T-helper 2 cell treated with Interferon-gamma antibody and Interleukin-4, amounts not matched to agents 5 μg/mL and 100 μg/mL, for 36 hours (primary cell): ENCODE measurements around the gene SARS2.
A peak's percentile ranks its signal among the peaks of the same experiment; 100 is the strongest.

ENCODE experiments used
- DNase-seq: peaks from one replicate; pipeline ENCODE4 v3.0.0; 2021; ENCODE audit warnings: low spot score
- H3K27ac Mint-ChIP-seq: one replicate; pipeline ENCODE4 v1.8.0; 2021; ENCODE audit warnings: mild to moderate bottlenecking, mixed read lengths
- H3K27me3 Mint-ChIP-seq: one replicate; pipeline ENCODE4 v1.8.0; 2021; ENCODE audit warnings: low read depth, mixed read lengths
- H3K36me3 Mint-ChIP-seq: one replicate; pipeline ENCODE4 v1.8.0; 2021; ENCODE audit warnings: low read depth, mixed read lengths
- H3K4me1 Mint-ChIP-seq: one replicate; pipeline ENCODE4 v1.8.0; 2021; ENCODE audit warnings: low read depth, mixed read lengths
- H3K4me3 Mint-ChIP-seq: one replicate; pipeline ENCODE4 v1.8.0; 2022; ENCODE audit warnings: mild to moderate bottlenecking, moderate library complexity, mixed read lengths
- H3K9me3 Mint-ChIP-seq: one replicate; pipeline ENCODE4 v1.8.0; 2021; ENCODE audit warnings: mixed read lengths

Gene SARS2

DNA sequence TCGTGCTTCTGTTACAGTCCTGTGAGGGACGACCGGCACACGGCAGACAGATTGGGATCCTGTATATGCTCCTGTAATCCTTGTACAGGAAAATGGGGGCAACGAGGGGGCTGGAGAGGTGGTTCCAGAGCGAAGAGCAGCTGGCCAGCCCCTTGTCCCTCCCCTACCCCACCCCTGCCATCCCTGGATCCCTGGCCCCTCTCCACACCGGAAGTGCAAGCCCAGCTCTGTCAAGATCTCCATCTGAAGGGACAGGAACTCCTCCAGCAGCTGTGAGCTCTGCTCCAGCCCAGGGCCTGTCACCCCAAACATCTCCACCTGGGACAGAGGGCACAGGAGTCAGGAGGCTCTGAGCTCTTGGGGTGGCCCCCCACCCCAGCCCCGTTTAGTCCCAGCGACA, 13.0 kb downstream of the SARS2 start:
- Mint-ChIP-seq H3K9me3 (no peaks in the 10 kb centered on the region), H3K36me3 (peaks cover 9% of the 10 kb centered on the region), H3K27ac (no peak overlapping the region), H3K4me3 (no peak overlapping the region), H3K4me1 (peaks cover 3% of the 10 kb centered on the region), H3K27me3 (no peaks in the 10 kb centered on the region)
- DNase-seq: no peak

DNA sequence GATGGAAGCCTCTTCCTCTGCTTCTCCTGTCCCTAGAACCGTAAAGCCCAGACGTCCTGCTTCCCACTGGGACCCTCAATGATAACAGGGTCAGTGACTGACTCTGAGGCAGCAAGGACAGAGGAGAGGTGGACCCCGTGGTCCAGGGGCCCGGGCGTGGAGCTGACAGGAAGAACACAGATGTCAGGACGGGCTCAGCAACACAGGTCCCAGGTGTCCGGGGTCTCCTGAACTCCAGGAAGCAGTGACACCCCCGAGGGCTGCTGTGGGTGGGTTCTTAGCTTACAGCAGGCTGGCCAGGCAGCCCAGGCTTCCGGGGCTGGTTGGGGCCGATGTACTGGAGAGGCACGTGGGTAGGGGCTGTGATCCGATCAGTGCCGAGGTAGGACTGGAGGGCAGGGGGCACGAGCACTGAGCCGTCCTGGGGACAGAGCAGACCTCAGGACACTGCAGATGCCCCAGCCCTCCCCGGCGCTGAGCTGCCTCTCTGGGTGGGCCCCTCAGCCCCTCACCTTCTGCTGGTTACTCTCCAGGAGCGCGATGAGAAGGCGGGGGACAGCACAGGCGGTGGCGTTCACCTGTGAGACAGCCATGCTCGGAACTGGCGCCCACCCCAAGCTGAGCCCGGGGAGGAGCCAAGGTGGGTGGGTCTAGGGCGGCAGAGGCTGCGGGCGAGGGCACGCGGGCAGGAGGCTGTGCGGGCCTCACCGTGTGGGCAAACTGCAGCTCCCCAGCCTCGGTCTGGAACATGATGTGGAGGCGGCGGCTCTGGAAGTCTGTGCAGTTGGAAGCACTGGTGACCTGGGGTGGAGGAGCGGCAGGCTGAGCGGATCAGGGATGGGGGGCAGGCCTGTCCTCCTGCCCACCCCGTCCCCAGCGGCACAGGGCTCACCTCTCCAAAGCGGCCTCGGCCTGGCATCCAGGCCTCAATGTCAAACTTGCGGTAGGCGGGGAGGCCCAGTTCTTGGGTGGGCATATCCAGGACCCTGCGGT, 14.9 kb downstream of the SARS2 start:
- H3K27ac Mint-ChIP-seq: no peak overlapping the region

DNA sequence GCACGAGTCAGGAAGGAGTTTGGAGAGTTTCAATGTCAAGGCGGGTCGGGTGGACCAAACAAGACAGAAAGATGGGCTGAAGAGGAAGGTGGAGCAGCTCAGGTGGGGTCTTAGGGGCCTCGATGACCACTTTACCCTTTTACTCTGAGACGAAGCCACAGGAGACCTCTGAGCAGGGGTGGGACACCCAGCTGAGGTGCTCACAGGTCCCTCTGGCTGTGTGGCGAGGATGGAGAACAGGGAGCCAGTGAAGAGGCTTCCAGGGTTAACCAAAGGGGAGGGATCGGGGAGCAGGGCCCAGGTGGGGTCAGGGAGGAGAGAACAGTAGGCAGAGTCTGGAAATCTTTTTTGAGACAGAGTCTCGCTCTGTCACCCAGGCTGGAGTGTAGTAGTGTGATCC, 16.6 kb downstream of the SARS2 start:
- no peak overlapping the region for H3K4me3 Mint-ChIP-seq

More for the DNA sequence above, 14.9 kb downstream of the SARS2 start:
- H3K9me3 Mint-ChIP-seq: no peaks in the 10 kb centered on the region
- no peak overlapping the region for H3K4me3 Mint-ChIP-seq
- no peaks in the 10 kb centered on the region for H3K27me3 Mint-ChIP-seq
- H3K36me3 Mint-ChIP-seq: peaks cover 6% of the 10 kb centered on the region
- no peak for DNase-seq
- H3K4me1 Mint-ChIP-seq: peaks cover 3% of the 10 kb centered on the region

DNA sequence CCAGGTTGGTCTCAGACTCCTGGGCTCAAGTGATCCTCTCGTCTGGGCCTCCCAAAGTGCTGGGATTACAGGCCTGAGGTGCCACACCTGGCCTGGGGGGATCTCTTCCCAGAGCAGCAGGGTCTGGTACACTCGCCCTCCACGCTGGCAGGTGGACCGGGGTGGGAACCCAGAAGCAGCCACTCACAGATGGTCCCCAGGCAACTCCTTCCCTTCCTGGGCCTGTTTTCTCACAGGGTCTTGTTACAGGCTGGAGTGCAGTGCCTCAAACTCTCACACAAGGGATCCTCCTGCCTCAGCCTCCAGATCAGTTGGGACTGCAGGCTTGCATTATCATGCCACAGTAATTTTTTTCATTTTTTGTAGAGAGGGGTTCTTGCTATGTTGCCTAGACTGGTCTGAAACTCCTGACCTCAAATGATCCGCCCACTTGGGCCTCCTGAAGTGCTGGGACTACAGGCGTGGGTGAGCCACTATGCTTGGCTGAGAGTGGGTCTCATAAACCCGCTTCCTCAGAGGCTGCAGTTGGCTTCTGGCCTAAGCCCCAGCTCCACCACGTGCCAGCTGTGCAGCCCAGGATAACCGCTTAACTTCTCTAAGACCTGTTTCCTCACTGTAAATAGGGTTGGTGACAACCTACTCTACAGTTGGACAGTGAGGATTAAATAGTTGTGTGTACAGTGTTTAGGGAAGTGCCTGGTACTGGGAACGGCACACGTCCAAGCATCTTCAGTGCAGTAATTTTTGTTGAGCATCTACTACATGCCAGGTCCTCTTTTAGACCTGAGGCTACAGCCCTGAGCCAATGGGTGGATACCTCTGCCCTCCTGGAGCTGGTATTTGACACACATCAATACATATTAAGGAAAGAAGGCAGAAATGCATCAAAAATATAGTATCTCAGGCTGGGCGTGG, 17.7 kb downstream of the SARS2 start:
- Mint-ChIP-seq H3K9me3 (no peaks in the 10 kb centered on the region), H3K4me3 (no peak overlapping the region), H3K36me3 (peaks cover 16% of the 10 kb centered on the region), H3K4me1 (peaks cover 6% of the 10 kb centered on the region), H3K27me3 (no peaks in the 10 kb centered on the region), H3K27ac (peak overlapping the region; percentile 41)
- no peak for DNase-seq

More for the DNA sequence above, 16.6 kb downstream of the SARS2 start:
- Mint-ChIP-seq H3K4me1 (peaks cover 3% of the 10 kb centered on the region), H3K9me3 (no peaks in the 10 kb centered on the region), H3K27me3 (no peaks in the 10 kb centered on the region), H3K36me3 (peaks cover 11% of the 10 kb centered on the region), H3K27ac (no peak overlapping the region)
- no peak for DNase-seq

DNA sequence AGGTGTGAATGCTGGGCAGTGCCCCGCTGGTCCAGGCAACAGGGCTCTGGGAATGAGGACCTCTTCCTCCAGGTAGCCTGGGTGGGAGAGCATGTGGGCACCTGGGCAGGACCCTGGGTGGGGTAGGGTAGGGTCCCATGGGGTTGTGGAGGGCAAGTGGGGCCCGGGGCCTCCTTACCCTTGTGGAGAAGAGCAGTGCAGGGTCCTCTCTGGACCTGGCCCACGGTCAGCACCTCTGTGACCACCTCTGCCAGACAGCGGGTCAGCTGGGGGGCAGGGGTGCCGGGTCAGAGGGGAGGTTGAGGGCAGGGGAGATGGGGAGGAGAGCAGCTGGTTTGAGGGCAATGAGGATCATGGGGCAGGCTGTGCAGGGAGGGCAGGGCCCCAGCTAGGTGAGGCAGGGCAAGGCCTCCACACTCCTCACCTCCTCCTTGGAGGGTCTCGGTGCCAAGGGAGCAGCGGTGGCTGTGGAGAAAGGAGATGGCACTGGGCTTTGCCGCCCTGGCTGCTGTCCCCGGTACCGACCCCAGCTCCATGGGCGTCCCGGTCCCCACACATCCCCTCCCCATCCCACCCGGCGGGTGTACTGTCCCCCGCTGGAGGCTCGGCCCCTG, 19.1 kb downstream of the SARS2 start:
- no peak overlapping the region for H3K27ac Mint-ChIP-seq
- peaks cover 28% of the 10 kb centered on the region for H3K36me3 Mint-ChIP-seq
- H3K4me3 Mint-ChIP-seq: no peak overlapping the region
- H3K27me3 Mint-ChIP-seq: no peaks in the 10 kb centered on the region
- H3K4me1 Mint-ChIP-seq: peaks cover 6% of the 10 kb centered on the region
- DNase-seq: no peak
- no peaks in the 10 kb centered on the region for H3K9me3 Mint-ChIP-seq

DNA sequence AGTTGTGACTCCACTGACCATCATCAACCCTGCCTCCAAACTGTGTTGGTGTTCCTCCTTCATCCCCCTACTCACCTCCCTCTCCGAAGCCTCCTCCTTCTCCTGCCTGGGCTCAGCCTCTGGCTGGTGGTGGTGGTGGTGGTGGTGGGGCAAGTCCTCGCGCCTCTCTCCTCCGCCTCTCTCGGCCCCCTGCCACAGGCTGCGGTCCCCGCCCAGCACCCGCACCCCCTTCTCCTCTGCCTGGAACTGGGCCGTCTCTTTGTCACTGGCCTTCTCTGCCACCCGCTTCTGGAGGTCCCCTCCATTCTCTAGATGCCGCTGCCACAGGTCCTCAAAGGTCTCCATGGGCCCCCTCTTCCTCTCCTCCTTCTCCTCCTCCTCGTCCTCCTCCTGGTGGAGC, 20.1 kb downstream of the SARS2 start:
- Mint-ChIP-seq H3K27ac (no peak overlapping the region), H3K4me1 (peaks cover 6% of the 10 kb centered on the region), H3K36me3 (peaks cover 28% of the 10 kb centered on the region), H3K27me3 (no peaks in the 10 kb centered on the region), H3K9me3 (no peaks in the 10 kb centered on the region), H3K4me3 (no peak overlapping the region)
- DNase-seq: no peak

DNA sequence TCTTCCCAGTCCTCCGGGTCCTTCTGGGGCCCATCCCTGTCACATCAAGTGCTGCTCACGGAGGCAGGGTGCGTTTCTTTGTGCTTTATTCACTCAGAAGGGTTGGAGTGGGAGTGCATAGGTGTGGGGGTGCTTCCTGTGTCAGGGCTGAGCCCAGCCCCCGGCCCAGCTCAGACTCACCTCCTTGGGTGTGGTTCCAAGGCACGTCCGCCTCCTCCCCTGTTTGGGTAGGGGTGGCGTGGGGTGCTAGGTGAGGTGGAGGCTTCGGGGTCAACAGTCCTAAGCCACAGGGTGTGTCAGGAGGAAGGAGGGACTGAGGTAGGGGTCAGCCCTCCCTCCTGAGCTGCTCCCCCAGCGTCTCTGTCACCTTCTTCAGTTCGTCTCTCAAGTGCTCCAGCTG, 21.7 kb downstream of the SARS2 start:
- DNase-seq: no peak
- H3K4me3 Mint-ChIP-seq: no peak overlapping the region
- no peak overlapping the region for H3K27ac Mint-ChIP-seq
- H3K27me3 Mint-ChIP-seq: no peaks in the 10 kb centered on the region
- H3K4me1 Mint-ChIP-seq: peaks cover 6% of the 10 kb centered on the region
- H3K9me3 Mint-ChIP-seq: no peaks in the 10 kb centered on the region
- peaks cover 38% of the 10 kb centered on the region for H3K36me3 Mint-ChIP-seq

DNA sequence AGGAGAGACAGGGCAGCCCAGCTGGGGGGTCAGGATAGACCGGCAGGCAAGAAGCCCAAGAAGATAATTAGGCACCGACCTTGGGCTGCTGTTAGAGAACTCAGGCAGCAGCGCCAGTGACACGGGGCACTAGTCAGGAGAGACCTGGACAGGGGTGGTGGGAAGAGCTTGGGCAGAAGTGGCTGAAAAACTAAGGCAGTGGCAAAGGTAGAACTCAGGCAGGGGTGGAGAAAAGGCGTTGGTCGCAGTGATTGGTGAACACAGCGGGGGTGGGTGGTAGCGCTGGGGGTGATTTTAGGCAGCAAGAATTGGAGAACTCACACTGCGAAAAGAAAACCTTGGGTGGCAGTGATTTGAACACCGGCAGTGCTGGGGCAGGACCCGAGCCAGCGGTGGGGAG, 22.9 kb downstream of the SARS2 start:
- Mint-ChIP-seq H3K4me1 (peaks cover 7% of the 10 kb centered on the region), H3K27me3 (no peaks in the 10 kb centered on the region), H3K4me3 (no peak overlapping the region), H3K27ac (no peak overlapping the region), H3K9me3 (no peaks in the 10 kb centered on the region), H3K36me3 (peaks cover 40% of the 10 kb centered on the region)
- DNase-seq: no peak

DNA sequence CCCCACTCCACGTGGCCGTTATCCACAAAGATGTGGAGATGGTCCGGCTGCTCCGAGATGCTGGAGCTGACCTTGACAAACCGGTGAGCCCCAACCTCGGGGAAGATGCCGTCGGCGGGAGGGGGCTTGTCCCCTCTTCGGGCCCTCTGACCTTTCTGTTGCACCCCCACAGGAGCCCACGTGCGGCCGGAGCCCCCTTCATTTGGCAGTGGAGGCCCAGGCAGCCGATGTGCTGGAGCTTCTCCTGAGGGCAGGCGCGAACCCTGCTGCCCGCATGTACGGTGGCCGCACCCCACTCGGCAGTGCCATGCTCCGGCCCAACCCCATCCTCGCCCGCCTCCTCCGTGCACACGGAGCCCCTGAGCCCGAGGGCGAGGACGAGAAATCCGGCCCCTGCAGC, 23.3 kb downstream of the SARS2 start:
- no peak overlapping the region for H3K4me3 Mint-ChIP-seq
- no peak for DNase-seq
- no peak overlapping the region for H3K27ac Mint-ChIP-seq
- H3K36me3 Mint-ChIP-seq: peaks cover 40% of the 10 kb centered on the region
- H3K27me3 Mint-ChIP-seq: no peaks in the 10 kb centered on the region
- no peaks in the 10 kb centered on the region for H3K9me3 Mint-ChIP-seq
- H3K4me1 Mint-ChIP-seq: peaks cover 7% of the 10 kb centered on the region

DNA sequence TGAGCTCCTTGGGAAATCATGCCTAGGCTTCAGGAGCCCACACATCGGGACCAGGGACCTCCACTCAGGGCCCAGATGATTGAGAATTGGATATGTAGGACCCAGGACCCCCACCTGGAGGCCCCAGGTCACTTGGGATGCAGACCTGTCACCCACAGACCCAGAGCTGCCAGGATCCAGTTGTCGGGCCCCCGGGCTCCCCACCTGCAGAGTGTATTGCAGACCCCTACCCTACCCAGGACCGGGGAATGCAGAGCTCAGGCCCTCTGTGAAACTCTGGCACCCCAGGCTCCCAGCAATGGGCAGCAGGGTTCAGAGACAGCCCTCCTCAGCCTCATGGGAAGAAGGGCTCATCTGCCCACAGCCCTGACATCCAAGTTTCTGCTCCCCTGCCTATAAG, 24.9 kb downstream of the SARS2 start:
- Mint-ChIP-seq H3K4me1 (peaks cover 12% of the 10 kb centered on the region), H3K27me3 (no peaks in the 10 kb centered on the region), H3K27ac (no peak overlapping the region), H3K4me3 (no peak overlapping the region), H3K9me3 (no peaks in the 10 kb centered on the region), H3K36me3 (peaks cover 43% of the 10 kb centered on the region)
- no peak for DNase-seq

DNA sequence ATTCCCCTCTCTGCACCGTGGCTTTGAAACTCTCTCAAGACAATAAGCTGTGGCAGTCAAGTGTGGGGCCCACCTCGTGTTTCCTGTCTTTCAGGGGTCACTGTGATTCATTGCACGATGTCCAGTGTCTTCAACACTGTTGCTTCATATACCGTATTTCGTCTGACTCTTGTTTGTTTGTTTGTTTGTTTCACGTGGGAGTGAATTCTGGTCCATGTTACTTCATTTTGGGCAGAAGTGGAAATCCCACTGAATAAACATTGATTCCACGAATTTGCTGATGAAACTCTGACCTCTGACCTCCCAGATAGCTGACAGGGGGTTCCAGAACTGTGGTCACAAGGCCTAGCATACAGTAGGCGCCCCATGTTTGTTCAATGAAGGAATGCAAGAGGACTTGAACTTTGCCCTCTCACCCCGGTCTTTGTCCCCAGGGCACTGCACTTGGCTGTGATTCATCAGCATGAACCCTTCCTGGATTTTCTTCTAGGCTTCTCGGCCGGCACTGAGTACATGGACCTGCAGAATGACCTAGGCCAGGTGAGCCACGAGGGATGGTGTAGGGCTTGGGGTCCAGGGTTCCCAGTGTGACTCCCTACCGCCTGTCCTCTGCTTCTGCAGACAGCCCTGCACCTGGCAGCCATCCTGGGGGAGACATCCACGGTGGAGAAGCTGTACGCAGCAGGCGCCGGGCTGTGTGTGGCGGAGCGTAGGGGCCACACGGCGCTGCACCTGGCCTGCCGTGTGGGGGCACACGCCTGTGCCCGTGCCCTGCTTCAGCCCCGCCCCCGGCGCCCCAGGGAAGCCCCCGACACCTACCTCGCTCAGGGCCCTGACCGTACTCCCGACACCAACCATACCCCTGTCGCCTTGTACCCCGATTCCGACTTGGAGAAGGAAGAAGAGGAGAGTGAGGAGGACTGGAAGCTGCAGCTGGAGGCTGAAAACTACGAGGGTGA, 25.7 kb downstream of the SARS2 start:
- Mint-ChIP-seq H3K4me3 (no peak overlapping the region), H3K27me3 (no peaks in the 10 kb centered on the region), H3K4me1 (peaks cover 12% of the 10 kb centered on the region), H3K27ac (no peak overlapping the region), H3K9me3 (no peaks in the 10 kb centered on the region), H3K36me3 (peaks cover 41% of the 10 kb centered on the region)
- no peak for DNase-seq

DNA sequence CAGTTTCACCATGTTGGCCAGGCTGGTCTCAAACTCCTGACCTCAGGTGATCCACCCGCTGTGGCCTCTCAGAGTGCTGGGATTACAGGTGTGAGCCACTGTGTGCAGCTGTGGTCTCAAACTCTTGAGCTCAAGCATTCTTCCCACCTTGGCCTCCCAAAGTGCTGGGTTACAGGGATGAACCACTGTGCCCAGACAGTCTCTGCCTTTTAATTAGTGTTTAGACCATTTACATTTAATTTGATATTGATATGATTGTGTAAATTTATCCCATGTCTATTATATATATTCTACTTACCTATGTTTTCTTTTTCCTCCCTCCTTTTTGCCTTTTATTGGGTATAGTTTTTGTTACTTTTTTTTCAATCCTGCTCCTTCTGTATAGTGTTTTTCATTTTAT, 28.9 kb downstream of the SARS2 start:
- Mint-ChIP-seq H3K9me3 (no peaks in the 10 kb centered on the region), H3K4me1 (peaks cover 20% of the 10 kb centered on the region), H3K27ac (peak overlapping the region; percentile 15), H3K27me3 (no peaks in the 10 kb centered on the region), H3K36me3 (peaks cover 23% of the 10 kb centered on the region), H3K4me3 (peak overlapping the region; percentile 52)
- no peak for DNase-seq

DNA sequence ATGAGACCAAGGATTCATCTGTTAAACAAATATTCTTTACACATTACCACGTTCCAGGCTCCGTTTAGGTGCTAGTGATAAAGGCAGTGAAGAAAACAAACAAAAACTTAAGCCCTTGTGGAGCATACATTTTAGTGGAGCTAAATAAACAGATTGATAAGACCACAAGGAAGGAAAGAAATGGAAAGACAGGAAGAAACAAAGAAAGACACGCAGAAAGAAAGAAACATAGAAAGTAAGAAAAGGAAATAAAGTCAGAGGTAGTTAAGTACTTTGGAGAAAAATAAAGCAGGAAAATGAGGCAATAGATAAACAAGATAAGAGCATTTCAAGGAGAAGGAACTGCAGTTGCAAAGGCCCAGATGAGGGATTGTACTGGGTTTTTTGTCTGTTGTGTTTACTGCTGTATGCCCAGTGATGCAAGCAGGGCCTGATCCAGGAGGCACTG, 29.8 kb downstream of the SARS2 start:
- DNase-seq: no peak
- no peaks in the 10 kb centered on the region for H3K9me3 Mint-ChIP-seq
- no peaks in the 10 kb centered on the region for H3K27me3 Mint-ChIP-seq
- H3K36me3 Mint-ChIP-seq: peaks cover 22% of the 10 kb centered on the region
- H3K4me3 Mint-ChIP-seq: peak overlapping the region; percentile 100
- peak overlapping the region; percentile 98 for H3K27ac Mint-ChIP-seq
- peaks cover 20% of the 10 kb centered on the region for H3K4me1 Mint-ChIP-seq
